PFSK-1 (cell line): ENCODE measurements around the gene SLC39A9.

ENCODE experiments used
- POLR2AphosphoS5 ChIP-seq: IDR thresholded peaks from 2 replicates; pipeline ENCODE4 v1.6.1; 2012; ENCODE audit warnings: low read depth, mild to moderate bottlenecking, control low read depth, low read length, moderate library complexity
- REST ChIP-seq, 2 experiments: IDR thresholded peaks; 2 replicates each; pipeline versions ENCODE4 v1.6.1 to v1.8.0; 2011 to 2012; ENCODE audit warnings: low read depth in 2 of 2, low read length in 2 of 2, control low read depth in 1 of 2, inconsistent platforms in 1 of 2, mild to moderate bottlenecking in 1 of 2, moderate library complexity in 1 of 2; ENCODE audit not compliant: insufficient read depth in 1 of 2
- TAF1 ChIP-seq: IDR thresholded peaks from 2 replicates; pipeline ENCODE4 v1.6.1; 2012; ENCODE audit warnings: low read length, control low read depth, borderline replicate concordance; ENCODE audit not compliant: insufficient read depth

- TF ChIP-seq POLR2AphosphoS5 = no peak
- no peak for TF ChIP-seq TAF1
- no peak for TF ChIP-seq REST (IDR thresholded peaks at IDR 0.05; ENCODE audit: insufficient read depth in 1 of 2, low read depth in 2 of 2, low read length in 2 of 2)
These were observed 92.7 kb downstream of the SLC39A9 start for GRCh38 chr14:69491193-69491592.
